HG03175 (cell line): ENCODE data around the gene LRRC73.
"Not testable (repeated sequence)": the region's sequence is repeated elsewhere in the genome, so short reads cannot be mapped to it uniquely, and the experiment has no call there.

Experiments used
- ATAC-seq: cut with Tn5 transposase; IDR thresholded peaks from one replicate; pipeline ENCODE4 v1.9.1; 2021; ENCODE audit warnings: mild to moderate bottlenecking, moderate library complexity; ENCODE audit not compliant: unreplicated experiment

Gene LRRC73

GRCh38 chr6:43509984-43510826 lies at the start of gene LRRC73:
TSS of gene LRRC73 (minus strand) at chr6:43510346. CDS start at chr6:43509785, 561 bp downstream.
- ATAC-seq = peak; percentile 70

- no peak for ATAC-seq
These were observed 49.2 kb upstream of the LRRC73 start for GRCh38 chr6:43559328-43559727.

- ATAC-seq = not testable (repeated sequence)
These were observed 47.5 kb upstream of the LRRC73 start for GRCh38 chr6:43557620-43558019.

GRCh38 chr6:43547222-43547621 lies 37.1 kb upstream of the LRRC73 start:
- ATAC-seq = no peak

- ATAC-seq = no peak
These were observed 34.3 kb upstream of the LRRC73 start for GRCh38 chr6:43544461-43544860.

GRCh38 chr6:43541774-43542471 lies 31.8 kb upstream of the LRRC73 start:
- peak; percentile 64 for ATAC-seq

GRCh38 chr6:43540507-43540906 lies 30.4 kb upstream of the LRRC73 start:
- ATAC-seq = no peak

- not testable (repeated sequence) for ATAC-seq
These were observed 29.3 kb upstream of the LRRC73 start for GRCh38 chr6:43539409-43539808.

- ATAC-seq = not testable (repeated sequence)
These were observed 28.8 kb upstream of the LRRC73 start for GRCh38 chr6:43538986-43539385.

- no peak for ATAC-seq
These were observed 22.1 kb upstream of the LRRC73 start for GRCh38 chr6:43532201-43532600.

- no peak for ATAC-seq
These were observed 14.4 kb upstream of the LRRC73 start for GRCh38 chr6:43524483-43524961.

- no peak for ATAC-seq
These were observed 13.1 kb upstream of the LRRC73 start for GRCh38 chr6:43523284-43523683.

- no peak for ATAC-seq
These were observed 12.6 kb upstream of the LRRC73 start for GRCh38 chr6:43522547-43523261.

- no peak for ATAC-seq
These were observed 11.7 kb upstream of the LRRC73 start for GRCh38 chr6:43521836-43522235.

- no peak for ATAC-seq
These were observed 10.0 kb upstream of the LRRC73 start for GRCh38 chr6:43520097-43520496.

- ATAC-seq = no peak
These were observed 7.6 kb upstream of the LRRC73 start for GRCh38 chr6:43517505-43518357.

- peak; percentile 93 for ATAC-seq
These were observed 6.8 kb upstream of the LRRC73 start, which contains the start of the genes POLR1C and YIPF3 for GRCh38 chr6:43516697-43517504. TSS of gene POLR1C (plus strand) at chr6:43517089. CDS start at chr6:43517110, 21 bp downstream. TSS of gene YIPF3 (minus strand) at chr6:43516926. CDS start at chr6:43516807, 119 bp downstream.

GRCh38 chr6:43516367-43516696 lies 6.2 kb upstream of the LRRC73 start:
- no peak for ATAC-seq

GRCh38 chr6:43515808-43516207 lies 5.7 kb upstream of the LRRC73 start:
- no peak for ATAC-seq
